22Rv1 (cell line): Measurements from ENCODE around the gene SERPINB1.

Source experiments
- CTCF ChIP-seq: fragments of 450-650 bp; IDR thresholded peaks from 2 replicates; pipeline ENCODE4 v1.5.1; 2017; ENCODE audit warnings: mild to moderate bottlenecking
- ZFX ChIP-seq: fragments of 450-650 bp; IDR thresholded peaks from 2 replicates; pipeline ENCODE4 v1.6.1; 2017; ENCODE audit warnings: antibody characterized with exemption, borderline replicate concordance

GRCh38 chr6:2857580-2858337, 16.1 kb upstream of the SERPINB1 start:
- TF ChIP-seq CTCF (no peak), ZFX (no peak)
